ENCODE data around the gene AKR1E2. TPM values are rescaled to one million over a fixed set of nuclear protein-coding genes. Genes with fewer than 3 reads are reported as not detected.
A peak's percentile ranks its signal among the peaks of the same experiment; 100 is the strongest.

AKR1E2 gene
- total RNA-seq = 1 to 10 TPM; 9.2 to 9.8 TPM
- polyA plus RNA-seq = 1 to 10 TPM; 1.5 to 2.3 TPM

DNA sequence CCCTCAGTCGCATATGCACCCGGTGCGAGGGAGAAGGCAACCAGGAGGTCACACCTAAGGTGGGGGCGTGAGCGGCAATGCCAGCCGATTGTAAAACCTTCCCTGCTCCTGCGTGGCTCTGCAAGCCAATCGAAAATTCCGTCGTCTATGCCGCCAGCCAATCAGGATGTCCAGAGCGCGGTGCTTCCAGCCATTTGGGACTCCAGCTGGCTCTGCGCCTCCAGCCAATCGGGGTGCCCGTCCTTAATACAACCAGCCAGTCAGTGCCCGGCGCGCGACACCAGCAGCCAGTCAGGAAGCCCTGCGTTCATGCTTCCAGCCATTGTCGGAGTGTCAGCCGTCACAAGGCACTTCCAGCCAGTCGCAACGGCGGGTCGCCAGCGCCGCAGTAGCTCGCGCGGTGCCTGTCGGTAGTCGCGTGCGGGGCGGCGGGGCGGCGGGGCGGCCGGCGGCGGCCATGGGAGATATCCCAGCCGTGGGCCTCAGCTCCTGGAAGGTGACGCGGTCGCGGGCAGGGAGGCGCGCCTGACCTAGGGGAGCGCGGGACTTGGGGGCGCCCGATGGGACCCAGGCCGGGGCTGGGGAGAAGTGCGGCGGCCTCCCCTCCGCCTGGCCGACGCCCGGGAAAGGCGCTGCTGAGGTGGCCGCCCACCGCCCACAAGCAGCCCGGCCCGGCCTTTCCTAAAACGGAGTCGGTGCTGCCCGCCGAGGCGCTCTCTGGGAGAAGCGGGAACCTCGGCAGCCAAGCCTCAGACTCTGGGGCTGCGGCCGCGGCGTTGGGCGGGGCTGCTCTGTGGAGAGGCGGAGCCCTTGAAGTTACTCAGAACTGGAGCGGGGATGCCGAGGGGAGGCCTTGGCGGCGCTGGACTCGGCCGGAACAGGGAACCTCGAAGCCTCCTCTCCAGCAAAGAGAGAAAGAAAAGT lies at the start of gene AKR1E2:
TSS of gene AKR1E2 (plus strand) at position 340 of the 924 bp plus-strand sequence. CDS start at position 458, 118 bp downstream.
- H3K27ac ChIP-seq (ENCODE audit: low read depth, low read length) = peak within 1 kb of the TSS; percentile 32

DNA sequence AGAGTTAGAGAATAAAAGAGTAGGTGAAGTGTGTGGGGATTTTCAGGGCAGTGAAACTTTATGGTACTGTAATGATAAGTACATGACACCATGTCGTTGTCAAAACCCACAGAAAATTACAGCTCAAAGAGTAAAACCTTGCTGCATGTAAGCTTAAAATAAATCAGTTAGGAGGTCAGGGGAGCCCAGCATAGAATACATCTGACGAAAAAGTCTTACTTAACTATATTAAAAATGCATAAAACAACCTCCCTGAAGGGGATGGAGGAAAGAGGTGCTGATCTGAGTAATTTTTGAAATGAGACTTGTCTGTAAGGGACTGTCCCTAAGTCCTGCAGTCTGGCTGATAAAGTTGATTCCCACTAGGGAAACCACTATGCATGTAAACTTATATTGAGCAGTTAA lies 49.8 kb upstream of the AKR1E2 start:
- peaks cover 0 to 2% (median 0%) of the 10 kb centered on the region in 8 donors for H3K9me3 Mint-ChIP-seq
- DNase-seq = no peak
- H3K4me3 Mint-ChIP-seq = no peak overlapping the region
- no peaks in the 10 kb centered on the region for H3K36me3 Mint-ChIP-seq
- intact Hi-C loops (cut with micrococcal nuclease) = no loop called here
- H3K27me3 ChIP-seq (ENCODE audit: insufficient read depth, low read length) = no peaks in the 10 kb centered on the region
- H3K4me1 Mint-ChIP-seq = no peaks in the 10 kb centered on the region
- H3K27me3 Mint-ChIP-seq = peaks cover 18 to 23% of the 10 kb centered on the region in 2 donors
- ChIA-PET POLR2A (ENCODE audit: partially characterized antibody) (no interaction called here), CTCF (ENCODE audit: partially characterized antibody) (interaction anchor here (1.6 kb wide), 1 partner anchor 9 kb away, joined by 5 read pairs; no protein-coding TSS in a partner anchor)
- no peaks in the 10 kb centered on the region for H3K4me1 ChIP-seq (ENCODE audit: insufficient read depth, low read length)
- H3K36me3 ChIP-seq (ENCODE audit: insufficient read depth, low read length) = no peaks in the 10 kb centered on the region
- H3K27ac ChIP-seq (ENCODE audit: low read depth, low read length) = no peak overlapping the region
- no peak overlapping the region for H3K27ac Mint-ChIP-seq
- no peaks in the 10 kb centered on the region for H3K9me3 ChIP-seq (ENCODE audit: control insufficient read depth in 1 of 2, low read length in 2 of 2)
- no peak overlapping the region for H3K4me3 ChIP-seq (ENCODE audit: low read length in 2 of 2)

More for the DNA sequence above, at the start of gene AKR1E2:
- Mint-ChIP-seq H3K27me3 (peaks cover 9 to 20% of the 10 kb centered on the region in 2 donors), H3K36me3 (peaks cover 0 to 4% of the 10 kb centered on the region in 2 donors), H3K9me3 (peaks cover 0 to 2% (median 0%) of the 10 kb centered on the region in 8 donors), H3K4me1 (peaks cover 7 to 25% (median 10%) of the 10 kb centered on the region in 4 donors), H3K27ac (peak within 1 kb of the TSS; percentile 65 to 95 (median 89)), H3K4me3 (peak within 1 kb of the TSS; percentile 71 to 86 (median 83))
- no peaks in the 10 kb centered on the region for H3K9me3 ChIP-seq (ENCODE audit: control insufficient read depth in 1 of 2, low read length in 2 of 2)
- no peaks in the 10 kb centered on the region for H3K27me3 ChIP-seq (ENCODE audit: insufficient read depth, low read length)
- no peaks in the 10 kb centered on the region for H3K36me3 ChIP-seq (ENCODE audit: insufficient read depth, low read length)
- peak within 1 kb of the TSS in 1 of 2 donors; percentile 36 for H3K4me3 ChIP-seq (ENCODE audit: low read length in 2 of 2)
- peak; percentile 80 to 88 (median 87) for DNase-seq
- CTCF ChIA-PET (ENCODE audit: partially characterized antibody) = interaction anchor here (2.4 to 9.8 kb wide), 4 partner anchors 8 to 23 kb away, joined by 11 to 62 read pairs (median 25); no protein-coding TSS in a partner anchor
- intact Hi-C loops (cut with micrococcal nuclease) = loop anchor here (10.0 kb wide), 1 partner anchor 469 kb away; no protein-coding TSS in a partner anchor
- H3K4me1 ChIP-seq (ENCODE audit: insufficient read depth, low read length) = no peaks in the 10 kb centered on the region
- POLR2A ChIA-PET (ENCODE audit: partially characterized antibody) = interaction anchor here (0.8 to 5.1 kb wide), 6 partner anchors 8 to 1385 kb away, joined by 3 to 29 read pairs (median 4); no protein-coding TSS in a partner anchor

DNA sequence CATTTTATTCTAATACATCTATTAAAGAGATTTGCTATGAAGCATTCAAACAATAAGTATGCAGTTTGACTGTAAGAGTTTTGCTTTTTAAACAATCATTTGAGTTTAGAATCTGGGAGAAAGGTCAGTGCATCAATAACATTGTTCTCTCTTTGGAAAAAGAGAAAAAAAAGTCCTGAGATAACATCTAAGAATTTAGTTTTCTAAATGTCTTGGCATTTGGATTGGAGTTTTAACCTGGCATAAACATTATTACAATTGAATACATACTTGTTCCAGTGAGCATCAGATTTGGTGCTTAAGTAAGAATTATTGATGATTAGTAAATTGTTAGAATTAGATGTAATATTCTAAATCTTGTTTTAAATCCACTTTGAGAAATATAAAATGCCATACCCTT lies 47.2 kb upstream of the AKR1E2 start:
- POLR2A ChIA-PET (ENCODE audit: partially characterized antibody) = no interaction called here
- peaks cover 15 to 23% of the 10 kb centered on the region in 2 donors for H3K27me3 Mint-ChIP-seq

DNA sequence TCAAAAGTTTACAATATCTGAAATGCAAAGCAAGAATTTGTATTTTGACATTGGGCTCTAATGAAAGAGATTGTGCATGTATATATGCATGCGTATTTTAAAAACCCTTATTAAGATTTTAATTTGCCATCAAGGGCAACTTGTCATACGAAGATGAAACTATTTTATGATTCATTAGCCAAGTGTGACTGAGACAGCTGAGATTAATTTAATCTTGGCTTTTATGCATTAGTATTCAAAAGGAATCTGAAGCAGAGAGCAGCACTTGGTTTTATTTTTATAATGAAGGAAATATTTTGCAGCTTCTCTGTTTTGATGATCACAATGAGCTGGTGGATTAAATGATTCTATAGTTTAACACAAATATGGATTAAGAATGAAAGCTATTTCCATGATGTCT lies 45.9 kb upstream of the AKR1E2 start:
- Mint-ChIP-seq H3K4me1 (no peaks in the 10 kb centered on the region), H3K27ac (no peak overlapping the region), H3K4me3 (no peak overlapping the region), H3K36me3 (no peaks in the 10 kb centered on the region), H3K9me3 (no peaks in the 10 kb centered on the region), H3K27me3 (peaks cover 14 to 29% of the 10 kb centered on the region in 2 donors)
- no peaks in the 10 kb centered on the region for H3K4me1 ChIP-seq (ENCODE audit: insufficient read depth, low read length)
- no peak for DNase-seq
- no peak overlapping the region for H3K27ac ChIP-seq (ENCODE audit: low read depth, low read length)
- ChIA-PET CTCF (ENCODE audit: partially characterized antibody) (interaction anchor here (1.8 to 2.2 kb wide), 2 partner anchors 1582 to 1587 kb away, joined by 5 to 7 read pairs; no protein-coding TSS in a partner anchor), POLR2A (ENCODE audit: partially characterized antibody) (no interaction called here)
- H3K36me3 ChIP-seq (ENCODE audit: insufficient read depth, low read length) = no peaks in the 10 kb centered on the region
- intact Hi-C loops (cut with micrococcal nuclease) = no loop called here
- H3K27me3 ChIP-seq (ENCODE audit: insufficient read depth, low read length) = no peaks in the 10 kb centered on the region
- H3K9me3 ChIP-seq (ENCODE audit: control insufficient read depth in 1 of 2, low read length in 2 of 2) = no peaks in the 10 kb centered on the region
- no peak overlapping the region for H3K4me3 ChIP-seq (ENCODE audit: low read length in 2 of 2)

More for the DNA sequence above, 47.2 kb upstream of the AKR1E2 start:
- no peaks in the 10 kb centered on the region for H3K36me3 Mint-ChIP-seq
- H3K4me3 Mint-ChIP-seq = no peak overlapping the region
- Histone ChIP-seq H3K4me1 (ENCODE audit: insufficient read depth, low read length) (no peaks in the 10 kb centered on the region), H3K9me3 (ENCODE audit: control insufficient read depth in 1 of 2, low read length in 2 of 2) (no peaks in the 10 kb centered on the region), H3K27ac (ENCODE audit: low read depth, low read length) (no peak overlapping the region), H3K36me3 (ENCODE audit: insufficient read depth, low read length) (no peaks in the 10 kb centered on the region), H3K27me3 (ENCODE audit: insufficient read depth, low read length) (no peaks in the 10 kb centered on the region), H3K4me3 (ENCODE audit: low read length in 2 of 2) (no peak overlapping the region)
- H3K4me1 Mint-ChIP-seq = no peaks in the 10 kb centered on the region
- intact Hi-C loops (cut with micrococcal nuclease) = no loop called here
- peaks cover 0 to 2% (median 0%) of the 10 kb centered on the region in 8 donors for H3K9me3 Mint-ChIP-seq
- no peak overlapping the region for H3K27ac Mint-ChIP-seq
- DNase-seq = no peak
- CTCF ChIA-PET (ENCODE audit: partially characterized antibody) = no interaction called here

DNA sequence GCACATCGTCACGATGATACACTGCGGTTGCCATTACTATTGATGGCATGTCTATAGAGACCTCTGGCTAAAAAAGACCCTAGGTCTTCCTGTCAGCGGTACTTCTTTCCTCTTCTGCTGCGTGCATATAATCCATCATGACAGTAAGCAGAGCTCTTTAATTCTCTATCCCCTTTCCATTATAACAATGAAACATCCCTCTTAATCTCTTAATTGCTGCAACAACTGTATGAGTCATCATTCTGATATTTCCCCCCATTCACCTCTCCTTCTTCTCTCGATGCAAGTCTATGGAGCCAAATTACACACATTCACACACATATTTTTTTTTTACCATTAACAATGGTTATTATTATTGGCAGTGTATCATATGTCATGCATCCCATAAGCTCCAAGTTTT lies 45.2 kb upstream of the AKR1E2 start:
- Mint-ChIP-seq H3K27me3 (peaks cover 14 to 33% of the 10 kb centered on the region in 2 donors), H3K27ac (no peak overlapping the region), H3K4me1 (no peaks in the 10 kb centered on the region), H3K36me3 (no peaks in the 10 kb centered on the region), H3K9me3 (no peaks in the 10 kb centered on the region), H3K4me3 (no peak overlapping the region)
- H3K36me3 ChIP-seq (ENCODE audit: insufficient read depth, low read length) = no peaks in the 10 kb centered on the region
- DNase-seq = no peak
- POLR2A ChIA-PET (ENCODE audit: partially characterized antibody) = no interaction called here
- no peak overlapping the region for H3K27ac ChIP-seq (ENCODE audit: low read depth, low read length)
- no peaks in the 10 kb centered on the region for H3K4me1 ChIP-seq (ENCODE audit: insufficient read depth, low read length)
- CTCF ChIA-PET (ENCODE audit: partially characterized antibody) = interaction anchor here (1.8 to 2.2 kb wide), 2 partner anchors 1583 to 1588 kb away, joined by 5 to 7 read pairs; no protein-coding TSS in a partner anchor
- H3K9me3 ChIP-seq (ENCODE audit: control insufficient read depth in 1 of 2, low read length in 2 of 2) = no peaks in the 10 kb centered on the region
- no peaks in the 10 kb centered on the region for H3K27me3 ChIP-seq (ENCODE audit: insufficient read depth, low read length)
- intact Hi-C loops (cut with micrococcal nuclease) = no loop called here
- no peak overlapping the region for H3K4me3 ChIP-seq (ENCODE audit: low read length in 2 of 2)

DNA sequence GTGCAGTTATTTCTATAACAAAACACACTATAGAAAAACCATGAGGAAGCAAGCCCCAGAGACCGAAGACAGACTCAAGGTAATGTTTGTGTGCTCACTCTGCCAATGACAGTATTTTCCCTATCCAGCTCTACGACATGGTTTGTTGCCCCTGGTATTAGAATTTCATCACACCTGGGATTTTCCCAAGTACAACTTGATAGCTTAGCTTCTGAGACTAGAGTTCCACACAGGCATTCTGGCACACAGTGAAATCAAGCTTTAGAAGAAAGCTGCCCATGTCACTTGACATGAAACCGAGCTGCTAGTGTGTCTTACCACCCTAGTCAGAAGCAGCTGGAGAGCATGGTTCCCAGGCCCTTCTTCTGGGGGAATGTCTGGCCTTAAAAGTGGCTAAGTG lies 44.1 kb upstream of the AKR1E2 start:
- H3K27me3 Mint-ChIP-seq = peaks cover 14 to 25% of the 10 kb centered on the region in 2 donors
- H3K36me3 ChIP-seq (ENCODE audit: insufficient read depth, low read length) = no peaks in the 10 kb centered on the region

DNA sequence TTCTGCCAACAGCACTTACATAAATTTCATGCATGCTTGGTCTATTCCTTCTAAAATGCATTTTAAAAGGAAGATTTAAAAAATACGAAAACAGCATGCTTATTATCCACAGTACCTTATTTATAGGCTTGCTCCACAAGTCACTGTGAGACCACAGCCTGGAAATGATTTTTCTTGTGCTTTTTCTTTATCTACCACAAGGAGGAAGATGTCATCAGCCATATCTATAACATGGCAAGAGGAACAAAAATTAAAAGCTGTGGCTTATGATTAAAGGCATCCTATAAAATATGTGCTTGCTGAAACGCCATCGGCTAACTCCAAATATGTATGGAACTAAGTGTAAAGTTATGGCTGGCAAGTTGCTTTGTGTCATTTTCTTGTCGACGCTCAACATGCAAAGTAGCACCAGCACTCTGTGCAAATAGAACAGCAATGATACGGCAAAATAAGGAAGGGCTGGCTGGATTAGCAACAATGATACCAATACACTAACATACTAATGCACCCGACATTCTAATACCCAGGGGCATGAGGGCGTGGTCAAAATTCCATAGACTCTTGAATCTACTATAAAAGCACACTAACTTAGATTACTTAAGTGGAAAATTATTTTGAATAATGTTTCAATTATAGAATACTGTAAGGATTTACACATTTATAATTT lies 41.2 kb upstream of the AKR1E2 start:
- Mint-ChIP-seq H3K9me3 (no peaks in the 10 kb centered on the region), H3K36me3 (no peaks in the 10 kb centered on the region), H3K4me1 (no peaks in the 10 kb centered on the region), H3K27ac (no peak overlapping the region), H3K27me3 (peaks cover 10 to 25% of the 10 kb centered on the region in 2 donors), H3K4me3 (no peak overlapping the region)
- H3K27ac ChIP-seq (ENCODE audit: low read depth, low read length) = no peak overlapping the region
- ChIA-PET POLR2A (ENCODE audit: partially characterized antibody) (no interaction called here), CTCF (ENCODE audit: partially characterized antibody) (no interaction called here)
- peaks cover 7% of the 10 kb centered on the region for H3K27me3 ChIP-seq (ENCODE audit: insufficient read depth, low read length)
- no peak overlapping the region for H3K4me3 ChIP-seq (ENCODE audit: low read length in 2 of 2)
- DNase-seq = no peak
- no peaks in the 10 kb centered on the region for H3K36me3 ChIP-seq (ENCODE audit: insufficient read depth, low read length)
- intact Hi-C loops (cut with micrococcal nuclease) = no loop called here
- no peaks in the 10 kb centered on the region for H3K4me1 ChIP-seq (ENCODE audit: insufficient read depth, low read length)
- no peaks in the 10 kb centered on the region for H3K9me3 ChIP-seq (ENCODE audit: control insufficient read depth in 1 of 2, low read length in 2 of 2)

More for the DNA sequence above, 44.1 kb upstream of the AKR1E2 start:
- Mint-ChIP-seq H3K4me1 (no peaks in the 10 kb centered on the region), H3K36me3 (no peaks in the 10 kb centered on the region), H3K9me3 (no peaks in the 10 kb centered on the region), H3K27ac (no peak overlapping the region), H3K4me3 (no peak overlapping the region)
- Histone ChIP-seq H3K9me3 (ENCODE audit: control insufficient read depth in 1 of 2, low read length in 2 of 2) (no peaks in the 10 kb centered on the region), H3K27ac (ENCODE audit: low read depth, low read length) (no peak overlapping the region), H3K4me1 (ENCODE audit: insufficient read depth, low read length) (no peaks in the 10 kb centered on the region), H3K4me3 (ENCODE audit: low read length in 2 of 2) (no peak overlapping the region), H3K27me3 (ENCODE audit: insufficient read depth, low read length) (peaks cover 3% of the 10 kb centered on the region)
- no peak for DNase-seq
- POLR2A ChIA-PET (ENCODE audit: partially characterized antibody) = no interaction called here
- CTCF ChIA-PET (ENCODE audit: partially characterized antibody) = interaction anchor here (1.3 to 2.2 kb wide), 2 partner anchors 9 to 1589 kb away, joined by 3 to 7 read pairs; no protein-coding TSS in a partner anchor
- intact Hi-C loops (cut with micrococcal nuclease) = no loop called here

All from CD4-positive, alpha-beta memory T cell (primary cell).